Activated T-cell treated with anti-CD3 and anti-CD28 coated beads, Interleukin-2, amount 50 U/mL, for 4 hours (primary cell): ENCODE measurements around the gene KLF11. TPM values are rescaled to one million over a fixed set of nuclear protein-coding genes. Genes with fewer than 3 reads are reported as not detected.

Experiments
- ATAC-seq, 2 donors: fragments of 200-7000 bp; cut with Tn5 transposase; one replicate each; pipeline ENCODE4 v1.10.0; 2021
- DNase-seq: peaks from one replicate; pipeline ENCODE4 v3.0.0-alpha.2; 2020
- H3K27me3 Mint-ChIP-seq: one replicate; pipeline ENCODE4 v1.8.0; 2021; ENCODE audit warnings: low read depth, mixed read lengths
- H3K36me3 Mint-ChIP-seq: one replicate; pipeline ENCODE4 v1.8.0; 2022; ENCODE audit warnings: mixed read lengths; ENCODE audit not compliant: insufficient read depth
- H3K4me1 Mint-ChIP-seq: one replicate; pipeline ENCODE4 v1.8.0; 2021; ENCODE audit warnings: low read depth, mixed read lengths
- H3K4me3 Mint-ChIP-seq: one replicate; pipeline ENCODE4 v1.8.0; 2021; ENCODE audit warnings: mild to moderate bottlenecking, moderate library complexity, mixed read lengths
- H3K9me3 Mint-ChIP-seq: one replicate; pipeline ENCODE4 v1.8.0; 2021; ENCODE audit warnings: mixed read lengths
- total RNA-seq, 3 donors: library from RNA; stranded (reverse); gene quantifications; one replicate each; pipeline ENCODE4 v1.2.1, GENCODE V29; 2021

KLF11 gene
- total RNA-seq, 3 donors from 2014 or later = 5.2 to 10.2 (median 5.7) TPM

DNA sequence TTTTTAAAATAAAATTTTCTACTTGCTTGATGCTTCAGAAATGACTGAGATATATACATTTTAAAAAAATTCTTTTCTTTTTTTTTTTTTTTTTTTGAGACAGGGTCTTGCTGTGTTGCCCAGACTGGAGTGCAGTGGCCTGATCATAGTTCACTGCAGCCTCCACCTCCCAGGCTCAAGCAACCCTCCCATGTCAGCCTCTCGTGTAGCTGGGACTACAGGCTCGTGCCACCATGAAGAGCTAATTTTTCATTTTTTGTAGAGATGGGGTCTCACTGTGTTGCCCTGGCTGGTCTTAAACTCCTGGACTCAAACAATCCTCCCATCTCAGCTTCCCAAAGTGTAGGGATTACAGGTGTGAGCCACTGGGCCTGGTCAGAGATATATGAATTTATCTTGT, 24.0 kb downstream of the KLF11 start:
- DNase-seq (no peak), ATAC-seq (no peak)
- Mint-ChIP-seq H3K4me3 (no peak overlapping the region), H3K4me1 (peaks cover 6% of the 10 kb centered on the region), H3K9me3 (peaks cover 5% of the 10 kb centered on the region), H3K36me3 (no peaks in the 10 kb centered on the region), H3K27me3 (peaks cover 4% of the 10 kb centered on the region)

- no peak overlapping the region for H3K4me3 Mint-ChIP-seq
- peaks cover 9% of the 10 kb centered on the region for H3K27me3 Mint-ChIP-seq
- peaks cover 5% of the 10 kb centered on the region for H3K9me3 Mint-ChIP-seq
- H3K36me3 Mint-ChIP-seq = no peaks in the 10 kb centered on the region
- peaks cover 9% of the 10 kb centered on the region for H3K4me1 Mint-ChIP-seq
- ATAC-seq = no peak
- DNase-seq = no peak
Measured at GRCh38 chr2:10067881-10068280, 24.5 kb downstream of the KLF11 start.

DNA sequence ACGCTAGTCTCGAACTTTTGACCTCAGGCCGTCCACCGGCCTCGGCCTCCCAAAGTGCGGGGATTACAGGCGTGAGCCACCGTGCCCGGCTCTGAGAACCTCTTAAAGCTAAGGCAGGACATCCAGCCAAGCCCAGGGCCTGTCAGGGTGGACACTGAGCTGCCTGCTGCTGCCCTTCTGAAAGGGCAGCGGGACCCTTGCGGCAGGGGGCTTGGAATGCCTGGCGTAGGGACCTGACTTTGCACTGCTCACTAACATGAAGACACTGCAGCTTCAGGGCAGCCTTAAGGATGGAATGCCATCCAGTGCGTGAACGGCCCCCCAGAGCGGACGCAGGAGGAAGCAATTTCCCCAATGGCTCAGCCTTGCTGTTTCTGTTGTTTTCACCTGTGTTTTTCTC, 27.8 kb downstream of the KLF11 start:
- ATAC-seq = no peak
- Mint-ChIP-seq H3K4me3 (no peak overlapping the region), H3K36me3 (no peaks in the 10 kb centered on the region), H3K4me1 (peaks cover 3% of the 10 kb centered on the region), H3K27me3 (peaks cover 32% of the 10 kb centered on the region), H3K9me3 (peaks cover 5% of the 10 kb centered on the region)
- DNase-seq = no peak

- DNase-seq = no peak
- Mint-ChIP-seq H3K27me3 (peaks cover 36% of the 10 kb centered on the region), H3K36me3 (no peaks in the 10 kb centered on the region), H3K9me3 (peaks cover 5% of the 10 kb centered on the region), H3K4me1 (peaks cover 3% of the 10 kb centered on the region), H3K4me3 (no peak overlapping the region)
- ATAC-seq = no peak
Measured at GRCh38 chr2:10071595-10071994, 28.2 kb downstream of the KLF11 start.

- ATAC-seq (peak; percentile 95), DNase-seq (peak; percentile 73)
- no peaks in the 10 kb centered on the region for H3K36me3 Mint-ChIP-seq
- H3K9me3 Mint-ChIP-seq = peaks cover 3% of the 10 kb centered on the region
- peaks cover 3% of the 10 kb centered on the region for H3K4me1 Mint-ChIP-seq
- H3K27me3 Mint-ChIP-seq = peaks cover 49% of the 10 kb centered on the region
- H3K4me3 Mint-ChIP-seq = no peak overlapping the region
Measured at GRCh38 chr2:10072656-10073480, 29.5 kb downstream of the KLF11 start.

- H3K4me1 Mint-ChIP-seq = peaks cover 3% of the 10 kb centered on the region
Measured at GRCh38 chr2:10073706-10074105, 30.4 kb downstream of the KLF11 start.

GRCh38 chr2:10075101-10075500, 31.8 kb downstream of the KLF11 start:
- H3K9me3 Mint-ChIP-seq = no peaks in the 10 kb centered on the region
- no peak for ATAC-seq
- peaks cover 64% of the 10 kb centered on the region for H3K27me3 Mint-ChIP-seq
- no peak overlapping the region for H3K4me3 Mint-ChIP-seq
- H3K4me1 Mint-ChIP-seq = peaks cover 8% of the 10 kb centered on the region
- no peaks in the 10 kb centered on the region for H3K36me3 Mint-ChIP-seq
- DNase-seq = no peak

More at GRCh38 chr2:10073706-10074105, 30.4 kb downstream of the KLF11 start:
- Mint-ChIP-seq H3K9me3 (no peaks in the 10 kb centered on the region), H3K36me3 (no peaks in the 10 kb centered on the region), H3K4me3 (no peak overlapping the region), H3K27me3 (peaks cover 57% of the 10 kb centered on the region)
- no peak for DNase-seq
- no peak for ATAC-seq

GRCh38 chr2:10075571-10076209, 32.3 kb downstream of the KLF11 start:
- no peak for DNase-seq
- Mint-ChIP-seq H3K4me3 (no peak overlapping the region), H3K36me3 (no peaks in the 10 kb centered on the region), H3K4me1 (peaks cover 9% of the 10 kb centered on the region), H3K27me3 (peaks cover 64% of the 10 kb centered on the region), H3K9me3 (no peaks in the 10 kb centered on the region)
- no peak for ATAC-seq

- Mint-ChIP-seq H3K36me3 (no peaks in the 10 kb centered on the region), H3K4me3 (no peak overlapping the region), H3K9me3 (no peaks in the 10 kb centered on the region), H3K4me1 (peaks cover 15% of the 10 kb centered on the region), H3K27me3 (peaks cover 71% of the 10 kb centered on the region)
- DNase-seq = no peak
- ATAC-seq = no peak
Measured at GRCh38 chr2:10076511-10076910, 33.2 kb downstream of the KLF11 start.

- Mint-ChIP-seq H3K4me3 (no peak overlapping the region), H3K27me3 (peaks cover 72% of the 10 kb centered on the region), H3K36me3 (no peaks in the 10 kb centered on the region), H3K9me3 (no peaks in the 10 kb centered on the region), H3K4me1 (peaks cover 15% of the 10 kb centered on the region)
- ATAC-seq (no peak), DNase-seq (no peak)
Measured at GRCh38 chr2:10076988-10077527, 33.7 kb downstream of the KLF11 start.

DNA sequence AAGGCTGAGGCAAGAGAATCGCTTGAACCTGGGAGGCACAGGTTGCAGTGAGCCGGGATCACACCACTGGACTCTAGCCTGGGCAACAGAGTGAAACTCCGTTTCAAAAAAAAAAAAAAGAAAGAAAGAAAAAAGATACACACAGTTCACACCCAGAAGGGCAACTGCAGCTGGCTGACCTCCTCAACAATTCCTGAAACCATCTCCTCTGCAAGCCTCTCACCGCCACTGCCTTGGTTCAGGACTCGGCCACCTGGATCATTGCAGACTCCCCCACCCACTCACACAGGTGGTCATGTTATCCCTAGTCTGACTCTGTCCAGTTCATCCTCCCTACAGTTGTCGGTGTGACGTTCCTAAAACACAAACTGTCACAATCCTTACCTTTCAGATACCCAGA, 34.7 kb downstream of the KLF11 start:
- Mint-ChIP-seq H3K36me3 (no peaks in the 10 kb centered on the region), H3K27me3 (peaks cover 74% of the 10 kb centered on the region), H3K4me1 (peaks cover 12% of the 10 kb centered on the region), H3K4me3 (no peak overlapping the region), H3K9me3 (no peaks in the 10 kb centered on the region)
- DNase-seq (no peak), ATAC-seq (no peak)

GRCh38 chr2:10078704-10079265, 35.4 kb downstream of the KLF11 start:
- H3K4me3 Mint-ChIP-seq = peak overlapping the region; percentile 68
- DNase-seq (no peak), ATAC-seq (peak in 1 of 2 donors; percentile 5)
- peaks cover 78% of the 10 kb centered on the region for H3K27me3 Mint-ChIP-seq
- no peaks in the 10 kb centered on the region for H3K9me3 Mint-ChIP-seq
- H3K4me1 Mint-ChIP-seq = peaks cover 12% of the 10 kb centered on the region
- no peaks in the 10 kb centered on the region for H3K36me3 Mint-ChIP-seq

- no peaks in the 10 kb centered on the region for H3K9me3 Mint-ChIP-seq
- peaks cover 12% of the 10 kb centered on the region for H3K4me1 Mint-ChIP-seq
- peak overlapping the region; percentile 68 for H3K4me3 Mint-ChIP-seq
- H3K27me3 Mint-ChIP-seq = peaks cover 79% of the 10 kb centered on the region
- DNase-seq (no peak), ATAC-seq (peak; percentile 70 to 71)
- H3K36me3 Mint-ChIP-seq = no peaks in the 10 kb centered on the region
Measured at GRCh38 chr2:10079266-10079869, 36.0 kb downstream of the KLF11 start.

- Mint-ChIP-seq H3K9me3 (no peaks in the 10 kb centered on the region), H3K4me3 (peak within 1 kb of the TSS; percentile 68), H3K36me3 (no peaks in the 10 kb centered on the region), H3K4me1 (peaks cover 12% of the 10 kb centered on the region), H3K27me3 (peaks cover 80% of the 10 kb centered on the region)
- ATAC-seq = peak; percentile 54 to 65
- no peak for DNase-seq
Measured at GRCh38 chr2:10079870-10080535, 36.7 kb downstream of the KLF11 start, which contains the start of gene CYS1. Gene CYS1 (minus strand): TSS chr2:10080411. CDS start chr2:10080223, 188 bp downstream.
